GM13977 (cell line): Measurements from ENCODE around the gene NEK11.

Experiments
- DNase-seq: peaks from one replicate; pipeline ENCODE4 v3.0.0; 2012; ENCODE audit warnings: low spot score
- in situ Hi-C: fragments of 300-500 bp; cut with MboI; formaldehyde crosslinking; loops from one replicate; pipeline ENCODE4 v1.12.0; 2022; ENCODE audit warnings: low sequenced_read_pairs, low pct_unique_long_range_greater_than_20kb, mixed read lengths, inconsistent platforms; ENCODE audit not compliant: unreplicated experiment
- TF ChIP-seq, protein P1 (sequence below): IDR thresholded peaks from 2 replicates; pipeline ENCODE4 v1.5.1; 2012; ENCODE audit warnings: mild to moderate bottlenecking, control low read depth; ENCODE audit not compliant: insufficient read depth; ENCODE audit errors: extremely low read depth, missing control alignments

NEK11 gene

GRCh38 chr3:131238496-131238895 lies 211.8 kb downstream of the NEK11 start:
- in situ Hi-C loops: no loop called here
- TF ChIP-seq, protein P1, sequence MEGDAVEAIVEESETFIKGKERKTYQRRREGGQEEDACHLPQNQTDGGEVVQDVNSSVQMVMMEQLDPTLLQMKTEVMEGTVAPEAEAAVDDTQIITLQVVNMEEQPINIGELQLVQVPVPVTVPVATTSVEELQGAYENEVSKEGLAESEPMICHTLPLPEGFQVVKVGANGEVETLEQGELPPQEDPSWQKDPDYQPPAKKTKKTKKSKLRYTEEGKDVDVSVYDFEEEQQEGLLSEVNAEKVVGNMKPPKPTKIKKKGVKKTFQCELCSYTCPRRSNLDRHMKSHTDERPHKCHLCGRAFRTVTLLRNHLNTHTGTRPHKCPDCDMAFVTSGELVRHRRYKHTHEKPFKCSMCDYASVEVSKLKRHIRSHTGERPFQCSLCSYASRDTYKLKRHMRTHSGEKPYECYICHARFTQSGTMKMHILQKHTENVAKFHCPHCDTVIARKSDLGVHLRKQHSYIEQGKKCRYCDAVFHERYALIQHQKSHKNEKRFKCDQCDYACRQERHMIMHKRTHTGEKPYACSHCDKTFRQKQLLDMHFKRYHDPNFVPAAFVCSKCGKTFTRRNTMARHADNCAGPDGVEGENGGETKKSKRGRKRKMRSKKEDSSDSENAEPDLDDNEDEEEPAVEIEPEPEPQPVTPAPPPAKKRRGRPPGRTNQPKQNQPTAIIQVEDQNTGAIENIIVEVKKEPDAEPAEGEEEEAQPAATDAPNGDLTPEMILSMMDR: no peak
- DNase-seq: no peak

DNA sequence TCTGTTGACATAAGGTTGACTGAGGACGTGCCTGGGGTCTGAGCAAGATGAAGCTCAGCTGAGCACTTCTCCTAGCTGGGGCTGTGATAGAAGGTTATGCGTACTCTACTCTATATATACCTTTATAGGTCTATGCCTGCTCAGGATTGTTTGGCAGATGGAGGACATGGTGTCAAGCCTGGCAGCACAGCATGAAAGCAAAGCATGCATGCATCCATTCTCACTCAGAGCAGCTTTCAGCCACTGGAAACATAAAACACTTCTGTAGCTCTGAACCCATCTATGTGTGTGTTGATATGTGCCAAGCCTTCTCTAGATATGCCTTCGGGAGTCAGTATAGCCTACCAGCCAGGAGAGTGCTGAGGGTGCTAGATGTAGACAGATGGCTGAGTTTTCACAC lies 212.6 kb downstream of the NEK11 start:
- TF ChIP-seq, protein P1: no peak
- in situ Hi-C loops: no loop called here
- no peak for DNase-seq

- no peak for DNase-seq
- in situ Hi-C loops: no loop called here
- TF ChIP-seq, protein P1: no peak
Measured at GRCh38 chr3:131242201-131242600, 215.5 kb downstream of the NEK11 start.

GRCh38 chr3:131250466-131250865 lies 223.8 kb downstream of the NEK11 start:
- DNase-seq: no peak
- in situ Hi-C loops: no loop called here
- TF ChIP-seq, protein P1: no peak

DNA sequence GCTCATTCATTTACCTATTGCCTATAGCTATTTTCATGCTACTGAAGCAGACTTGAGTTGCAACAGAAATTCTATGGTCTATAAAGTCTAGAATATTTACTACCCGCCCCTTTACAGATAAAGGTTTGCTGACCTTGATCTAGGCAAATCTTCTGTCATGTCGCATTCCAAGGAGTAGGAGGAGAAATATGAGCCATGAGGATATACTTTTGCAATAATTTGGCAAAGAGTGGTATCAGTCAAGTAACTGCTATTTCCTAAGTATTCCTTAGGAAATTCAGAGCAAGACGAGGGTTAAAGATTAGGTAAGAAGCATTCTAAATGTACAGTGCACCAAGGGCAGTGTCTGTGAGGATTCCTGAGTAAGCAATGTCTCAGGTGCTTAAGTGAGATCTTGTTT lies 233.8 kb downstream of the NEK11 start:
- no peak for DNase-seq
- TF ChIP-seq, protein P1: no peak
- in situ Hi-C loops: no loop called here

GRCh38 chr3:131261104-131261503 lies 234.4 kb downstream of the NEK11 start:
- in situ Hi-C loops: no loop called here
- TF ChIP-seq, protein P1: no peak
- DNase-seq: no peak

GRCh38 chr3:131275556-131275955 lies 248.9 kb downstream of the NEK11 start:
- in situ Hi-C loops: no loop called here
- DNase-seq: no peak
- TF ChIP-seq, protein P1: no peak
